HUES64 (cell line): Measurements from ENCODE around the gene OSBPL9.
"Not testable (repeated sequence)": the region's sequence is repeated elsewhere in the genome, so short reads cannot be mapped to it uniquely, and the experiment has no call there.

ENCODE experiments used
- H3K27ac ChIP-seq: 2 replicates; pipeline ENCODE4 v1.7.0; 2013; ENCODE audit warnings: low read depth, low read length, inconsistent platforms
- H3K27me3 ChIP-seq: 2 replicates; pipeline ENCODE4 v1.6.1; 2013; ENCODE audit warnings: mild to moderate bottlenecking, low read length; ENCODE audit not compliant: insufficient read depth
- H3K36me3 ChIP-seq: 2 replicates; pipeline ENCODE4 v1.6.1; 2013; ENCODE audit warnings: mild to moderate bottlenecking, low read length; ENCODE audit not compliant: insufficient read depth
- H3K4me1 ChIP-seq: 2 replicates; pipeline ENCODE4 v1.6.1; 2013; ENCODE audit warnings: mild to moderate bottlenecking, low read length, moderate library complexity; ENCODE audit not compliant: insufficient read depth
- H3K4me3 ChIP-seq: 2 replicates; pipeline ENCODE4 v1.5.1; 2013; ENCODE audit warnings: mild to moderate bottlenecking, low read length, moderate library complexity
- H3K9ac ChIP-seq: 2 replicates; pipeline ENCODE4 v1.6.1; 2013; ENCODE audit warnings: mild to moderate bottlenecking, low read depth, low read length
- H3K9me3 ChIP-seq: 2 replicates; pipeline ENCODE4 v1.6.1; 2013; ENCODE audit warnings: low read depth, low read length; ENCODE audit not compliant: insufficient read depth
- WGBS: fragments of 150-250, 120-280 bp; methylation state at CpG from one replicate; pipeline ENCODE4 v1.1.7; 2013; ENCODE audit warnings: missing lambda C conversion rate; 5-methylcytosine and 5-hydroxymethylcytosine counted together

Gene OSBPL9

GRCh38 chr1:51578383-51579109, 38.3 kb upstream of the OSBPL9 start:
- 83% methylated on average over 3 of the region's 3 CpGs for WGBS
- H3K4me1 ChIP-seq = no peaks in the 10 kb centered on the region
- H3K27me3 ChIP-seq = no peaks in the 10 kb centered on the region
- H3K4me3 ChIP-seq = no peak overlapping the region
- H3K36me3 ChIP-seq = no peaks in the 10 kb centered on the region
- no peaks in the 10 kb centered on the region for H3K9me3 ChIP-seq
- no peak overlapping the region for H3K9ac ChIP-seq
- no peak overlapping the region for H3K27ac ChIP-seq

- Histone ChIP-seq H3K27me3 (no peaks in the 10 kb centered on the region), H3K9me3 (no peaks in the 10 kb centered on the region), H3K4me1 (no peaks in the 10 kb centered on the region), H3K4me3 (no peak overlapping the region), H3K9ac (no peak overlapping the region), H3K36me3 (no peaks in the 10 kb centered on the region), H3K27ac (no peak overlapping the region)
- 80% methylated on average over 2 of the region's 3 CpGs for WGBS
Observed at GRCh38 chr1:51581238-51581637, 35.7 kb upstream of the OSBPL9 start.

- H3K9ac ChIP-seq = no peak overlapping the region
- H3K36me3 ChIP-seq = no peaks in the 10 kb centered on the region
- no peaks in the 10 kb centered on the region for H3K4me1 ChIP-seq
- H3K4me3 ChIP-seq = no peak overlapping the region
- no peak overlapping the region for H3K27ac ChIP-seq
- H3K27me3 ChIP-seq = no peaks in the 10 kb centered on the region
- H3K9me3 ChIP-seq = no peaks in the 10 kb centered on the region
- 90% methylated on average over 9 of the region's 9 CpGs for WGBS
Observed at GRCh38 chr1:51583532-51583931, 33.4 kb upstream of the OSBPL9 start.

GRCh38 chr1:51584021-51584420, 32.9 kb upstream of the OSBPL9 start:
- Histone ChIP-seq H3K36me3 (no peaks in the 10 kb centered on the region), H3K4me3 (no peak overlapping the region), H3K9ac (no peak overlapping the region), H3K27me3 (no peaks in the 10 kb centered on the region), H3K27ac (no peak overlapping the region), H3K4me1 (no peaks in the 10 kb centered on the region), H3K9me3 (no peaks in the 10 kb centered on the region)
- WGBS = 94% methylated on average over 5 of the region's 5 CpGs

- Histone ChIP-seq H3K4me3 (no peak overlapping the region), H3K36me3 (no peaks in the 10 kb centered on the region), H3K9ac (no peak overlapping the region), H3K4me1 (no peaks in the 10 kb centered on the region), H3K9me3 (no peaks in the 10 kb centered on the region), H3K27me3 (no peaks in the 10 kb centered on the region), H3K27ac (no peak overlapping the region)
Observed at GRCh38 chr1:51592711-51593110, 24.2 kb upstream of the OSBPL9 start.

- 94% methylated on average over 20 of the region's 20 CpGs for WGBS
- no peak overlapping the region for H3K4me3 ChIP-seq
Observed at GRCh38 chr1:51594716-51595115, 22.2 kb upstream of the OSBPL9 start.

GRCh38 chr1:51600529-51600928, 16.4 kb upstream of the OSBPL9 start:
- Histone ChIP-seq H3K4me1 (no peaks in the 10 kb centered on the region), H3K9ac (no peak overlapping the region), H3K9me3 (no peaks in the 10 kb centered on the region), H3K27ac (no peak overlapping the region), H3K36me3 (no peaks in the 10 kb centered on the region), H3K4me3 (no peak overlapping the region), H3K27me3 (no peaks in the 10 kb centered on the region)
- WGBS = 95% methylated on average over 2 of the region's 2 CpGs

More at GRCh38 chr1:51594716-51595115, 22.2 kb upstream of the OSBPL9 start:
- H3K27me3 ChIP-seq = no peaks in the 10 kb centered on the region
- H3K9ac ChIP-seq = no peak overlapping the region
- H3K27ac ChIP-seq = no peak overlapping the region
- no peaks in the 10 kb centered on the region for H3K9me3 ChIP-seq
- no peaks in the 10 kb centered on the region for H3K36me3 ChIP-seq
- H3K4me1 ChIP-seq = no peaks in the 10 kb centered on the region

- Histone ChIP-seq H3K36me3 (no peaks in the 10 kb centered on the region), H3K4me3 (no peak overlapping the region), H3K9me3 (no peaks in the 10 kb centered on the region), H3K9ac (no peak overlapping the region), H3K27me3 (no peaks in the 10 kb centered on the region), H3K27ac (no peak overlapping the region), H3K4me1 (no peaks in the 10 kb centered on the region)
- WGBS = no CpG with 5 or more reads among the region's 1 CpG
Observed at GRCh38 chr1:51600965-51601364, 15.9 kb upstream of the OSBPL9 start.

GRCh38 chr1:51605961-51606723, 10.8 kb upstream of the OSBPL9 start:
- 93% methylated on average over 5 of the region's 5 CpGs for WGBS
- Histone ChIP-seq H3K9ac (no peak overlapping the region), H3K27ac (no peak overlapping the region), H3K27me3 (no peaks in the 10 kb centered on the region), H3K4me1 (no peaks in the 10 kb centered on the region), H3K4me3 (no peak overlapping the region), H3K9me3 (no peaks in the 10 kb centered on the region), H3K36me3 (no peaks in the 10 kb centered on the region)

- H3K36me3 ChIP-seq = no peaks in the 10 kb centered on the region
- H3K4me3 ChIP-seq = no peak overlapping the region
- no peaks in the 10 kb centered on the region for H3K27me3 ChIP-seq
- H3K9ac ChIP-seq = no peak overlapping the region
- no peak overlapping the region for H3K27ac ChIP-seq
- no peaks in the 10 kb centered on the region for H3K9me3 ChIP-seq
- WGBS = 92% methylated on average over 6 of the region's 6 CpGs
- H3K4me1 ChIP-seq = no peaks in the 10 kb centered on the region
Observed at GRCh38 chr1:51607681-51608095, 9.2 kb upstream of the OSBPL9 start.

GRCh38 chr1:51610104-51610503, 6.8 kb upstream of the OSBPL9 start:
- H3K9me3 ChIP-seq, H3K27ac ChIP-seq, H3K4me3 ChIP-seq, H3K36me3 ChIP-seq, H3K9ac ChIP-seq, H3K27me3 ChIP-seq, H3K4me1 ChIP-seq: not testable (repeated sequence)
- WGBS = 98% methylated on average over 6 of the region's 6 CpGs
